GM21526 (cell line): ENCODE data around the gene LPXN.
"Not testable (repeated sequence)": the region's sequence is repeated elsewhere in the genome, so short reads cannot be mapped to it uniquely, and the experiment has no call there.

ENCODE experiments used
- ATAC-seq: cut with Tn5 transposase; IDR thresholded peaks from one replicate; pipeline ENCODE4 v1.9.1; 2021; ENCODE audit warnings: moderate library complexity; ENCODE audit not compliant: unreplicated experiment, low FRiP score

The LPXN gene

GRCh38 chr11:58579192-58580129 is 3.8 kb upstream of the LPXN start:
- ATAC-seq = peak; percentile 45

GRCh38 chr11:58578635-58579191 is 3.1 kb upstream of the LPXN start, which contains the start of gene ZFP91:
Gene ZFP91 (plus strand): TSS chr11:58579063. CDS start chr11:58579282, 219 bp downstream.
- peak; percentile 32 for ATAC-seq

GRCh38 chr11:58578136-58578634 is 2.5 kb upstream of the LPXN start:
- peak; percentile 27 for ATAC-seq

- ATAC-seq = peak; percentile 46
These were observed 2.0 kb upstream of the LPXN start for GRCh38 chr11:58577555-58578135.

GRCh38 chr11:58576887-58577471 is 1.3 kb upstream of the LPXN start:
- ATAC-seq = no peak

- no peak for ATAC-seq
These were observed 775 bp downstream of the LPXN start for GRCh38 chr11:58574881-58575280.

GRCh38 chr11:58573451-58574104 is 2.1 kb downstream of the LPXN start:
- ATAC-seq = peak; percentile 13

GRCh38 chr11:58572906-58573305 is 2.8 kb downstream of the LPXN start:
- not testable (repeated sequence) for ATAC-seq

GRCh38 chr11:58567889-58568512 is 7.7 kb downstream of the LPXN start:
- peak; percentile 89 for ATAC-seq

- no peak for ATAC-seq
These were observed 11.4 kb downstream of the LPXN start for GRCh38 chr11:58564231-58564630.

- no peak for ATAC-seq
These were observed 13.3 kb downstream of the LPXN start for GRCh38 chr11:58562375-58562800.

- ATAC-seq = no peak
These were observed 14.1 kb downstream of the LPXN start for GRCh38 chr11:58561394-58562098.

- no peak for ATAC-seq
These were observed 14.8 kb downstream of the LPXN start for GRCh38 chr11:58560842-58561241.

GRCh38 chr11:58549644-58550043 is 26.0 kb downstream of the LPXN start:
- ATAC-seq = no peak

GRCh38 chr11:58546841-58547240 is 28.8 kb downstream of the LPXN start:
- ATAC-seq = no peak

GRCh38 chr11:58531865-58532341 is 43.8 kb downstream of the LPXN start:
- ATAC-seq = no peak

GRCh38 chr11:58530236-58530635 is 45.4 kb downstream of the LPXN start:
- no peak for ATAC-seq

- no peak for ATAC-seq
These were observed 48.2 kb downstream of the LPXN start for GRCh38 chr11:58527429-58527828.

- no peak for ATAC-seq
These were observed 48.9 kb downstream of the LPXN start for GRCh38 chr11:58526721-58527120.
